ENCODE data around the gene PRSS56. TPM values are rescaled to one million over a fixed set of nuclear protein-coding genes. Genes with fewer than 3 reads are reported as not detected.
A peak's percentile ranks its signal among the peaks of the same experiment; 100 is the strongest.

The PRSS56 gene
- total RNA-seq, 1 donor from 2014 or later, result not detected

- peaks cover 56% of the 10 kb centered on the region for H3K27me3 Mint-ChIP-seq (ENCODE audit: low read depth, unreplicated experiment)
- FAIRE-seq, result no peak
Measured at GRCh38 chr2:232483923-232484627, 36.1 kb upstream of the PRSS56 start.

GRCh38 chr2:232484628-232485347 lies 35.4 kb upstream of the PRSS56 start:
- no peak overlapping the region for H2AFZ ChIP-seq (ENCODE audit: low read depth, low read length)
- no peaks in the 10 kb centered on the region for H4K20me1 ChIP-seq (ENCODE audit: insufficient read depth, low read length)
- TF ChIP-seq CTCF (IDR thresholded peaks at IDR 0.05; ENCODE audit: insufficient read depth, low read depth, low read length), result no peak
- TF ChIP-seq EZH2 (IDR thresholded peaks at IDR 0.05; ENCODE audit: insufficient read depth, low read length), result no peak
- peak overlapping the region; percentile 40 for H3K4me3 Mint-ChIP-seq (ENCODE audit: unreplicated experiment)
- H3K9me3 ChIP-seq (ENCODE audit: insufficient read depth, low read depth, low read length), result no peaks in the 10 kb centered on the region
- no peak for DNase-seq (ENCODE audit: low read depth)
- no peak overlapping the region for H3K4me3 ChIP-seq (ENCODE audit: insufficient read depth, low read depth, low read length)
- no peaks in the 10 kb centered on the region for H3K79me2 ChIP-seq (ENCODE audit: insufficient read depth, low read length)
- FAIRE-seq, result no peak
- H3K9me3 Mint-ChIP-seq (ENCODE audit: unreplicated experiment), result peaks cover 5% of the 10 kb centered on the region
- H3K4me1 ChIP-seq (ENCODE audit: insufficient read depth, low read length), result no peaks in the 10 kb centered on the region
- no peak overlapping the region for H3K4me2 ChIP-seq (ENCODE audit: low read length)
- H3K27ac ChIP-seq (ENCODE audit: low read depth, low read length), result no peak overlapping the region
- peaks cover 2% of the 10 kb centered on the region for H3K36me3 Mint-ChIP-seq (ENCODE audit: low read depth, unreplicated experiment)
- no peaks in the 10 kb centered on the region for H3K36me3 ChIP-seq (ENCODE audit: insufficient read depth, low read length)
- peaks cover 36% of the 10 kb centered on the region for H3K27me3 ChIP-seq (ENCODE audit: insufficient read depth, low read length)
- H3K4me1 Mint-ChIP-seq (ENCODE audit: low read depth, unreplicated experiment), result no peaks in the 10 kb centered on the region
- no peak overlapping the region for H3K27ac Mint-ChIP-seq (ENCODE audit: unreplicated experiment)
- H3K9ac ChIP-seq (ENCODE audit: low read length), result no peak overlapping the region
- H3K27me3 Mint-ChIP-seq (ENCODE audit: low read depth, unreplicated experiment), result peaks cover 57% of the 10 kb centered on the region

More at GRCh38 chr2:232483923-232484627, 36.1 kb upstream of the PRSS56 start:
- no peaks in the 10 kb centered on the region for H3K9me3 ChIP-seq (ENCODE audit: insufficient read depth, low read depth, low read length)
- H2AFZ ChIP-seq (ENCODE audit: low read depth, low read length), result no peak overlapping the region
- no peaks in the 10 kb centered on the region for H3K79me2 ChIP-seq (ENCODE audit: insufficient read depth, low read length)
- no peaks in the 10 kb centered on the region for H3K4me1 Mint-ChIP-seq (ENCODE audit: low read depth, unreplicated experiment)
- H3K9ac ChIP-seq (ENCODE audit: low read length), result no peak overlapping the region
- peaks cover 5% of the 10 kb centered on the region for H3K9me3 Mint-ChIP-seq (ENCODE audit: unreplicated experiment)
- H3K27ac Mint-ChIP-seq (ENCODE audit: unreplicated experiment), result no peak overlapping the region
- no peaks in the 10 kb centered on the region for H4K20me1 ChIP-seq (ENCODE audit: insufficient read depth, low read length)
- no peaks in the 10 kb centered on the region for H3K36me3 ChIP-seq (ENCODE audit: insufficient read depth, low read length)
- no peak overlapping the region for H3K4me2 ChIP-seq (ENCODE audit: low read length)
- no peaks in the 10 kb centered on the region for H3K4me1 ChIP-seq (ENCODE audit: insufficient read depth, low read length)
- H3K4me3 ChIP-seq (ENCODE audit: insufficient read depth, low read depth, low read length), result no peak overlapping the region
- no peak overlapping the region for H3K27ac ChIP-seq (ENCODE audit: low read depth, low read length)
- H3K36me3 Mint-ChIP-seq (ENCODE audit: low read depth, unreplicated experiment), result peaks cover 2% of the 10 kb centered on the region
- no peak overlapping the region for H3K4me3 Mint-ChIP-seq (ENCODE audit: unreplicated experiment)
- TF ChIP-seq EZH2 (IDR thresholded peaks at IDR 0.05; ENCODE audit: insufficient read depth, low read length) (no peak), CTCF (IDR thresholded peaks at IDR 0.05; ENCODE audit: insufficient read depth, low read depth, low read length) (no peak)
- peaks cover 30% of the 10 kb centered on the region for H3K27me3 ChIP-seq (ENCODE audit: insufficient read depth, low read length)
- DNase-seq (ENCODE audit: low read depth), result no peak
